IMR-90 (cell line): ENCODE results near the gene UGT2B11.
"Not testable (repeated sequence)": the region's sequence is repeated elsewhere in the genome, so short reads cannot be mapped to it uniquely, and the experiment has no call there.

Experiments
- CEBPB ChIP-seq: IDR thresholded peaks from 2 replicates; pipeline ENCODE4 v1.6.1; 2012; ENCODE audit warnings: low read depth, low read length, improper control_type of control experiment
- CHD1 ChIP-seq: IDR thresholded peaks from 2 replicates; pipeline ENCODE4 v1.6.1; 2012; ENCODE audit warnings: low read depth, low read length, improper control_type of control experiment
- CTCF ChIP-seq: conservative IDR thresholded peaks from 2 replicates; pipeline ENCODE4 v1.5.1; 2012; ENCODE audit warnings: mild to moderate bottlenecking, low read depth, low read length, improper control_type of control experiment
- ELK1 ChIP-seq: fragments of 150-350 bp; IDR thresholded peaks from 2 replicates; pipeline ENCODE4 v1.6.1; 2016; ENCODE audit warnings: low read depth, mild to moderate bottlenecking, low read length, moderate library complexity, borderline replicate concordance
- FOS ChIP-seq: fragments of 150-350 bp; IDR thresholded peaks from 2 replicates; pipeline ENCODE4 v1.6.1; 2016; ENCODE audit warnings: low read depth, low read length
- MAFK ChIP-seq: IDR thresholded peaks from 2 replicates; pipeline ENCODE4 v1.6.1; 2012; ENCODE audit warnings: low read depth, low read length, improper control_type of control experiment
- MXI1 ChIP-seq: IDR thresholded peaks from 2 replicates; pipeline ENCODE4 v1.6.1; 2012; ENCODE audit warnings: low read depth, mild to moderate bottlenecking, low read length, moderate library complexity, borderline replicate concordance
- POLR2A ChIP-seq: IDR thresholded peaks from 2 replicates; pipeline ENCODE4 v1.6.1; 2012; ENCODE audit warnings: mild to moderate bottlenecking, low read depth, low read length
- RAD21 ChIP-seq: IDR thresholded peaks from 2 replicates; pipeline ENCODE4 v1.6.1; 2012; ENCODE audit warnings: low read length, improper control_type of control experiment
- RCOR1 ChIP-seq: IDR thresholded peaks from 2 replicates; pipeline ENCODE4 v1.6.1; 2012; ENCODE audit warnings: mild to moderate bottlenecking, low read length, improper control_type of control experiment; ENCODE audit not compliant: insufficient replicate concordance
- SMC3 ChIP-seq: fragments of 150-350 bp; IDR thresholded peaks from 2 replicates; pipeline ENCODE4 v1.6.1; 2016; ENCODE audit warnings: low read depth, mild to moderate bottlenecking, antibody characterized with exemption, low read length, moderate library complexity
- USF2 ChIP-seq: fragments of 150-350 bp; IDR thresholded peaks from 2 replicates; pipeline ENCODE4 v1.6.1; 2017; ENCODE audit warnings: mild to moderate bottlenecking, antibody characterized with exemption, low read length, low read depth

- not testable (repeated sequence) for TF ChIP-seq MAFK, POLR2A, CTCF, FOS, MXI1, RCOR1, SMC3, RAD21, CHD1, USF2, ELK1, CEBPB
Measured at GRCh38 chr4:69223277-69223676, 8.7 kb upstream of the UGT2B11 start.
